Osteoblast (primary cell): ENCODE data around the gene ASTN2. TPM values are rescaled to one million over a fixed set of nuclear protein-coding genes. Genes with fewer than 3 reads are reported as not detected.
A peak's percentile ranks its signal among the peaks of the same experiment; 100 is the strongest.

ENCODE experiments used
- DNase-seq: peaks from one replicate; pipeline ENCODE4 v3.0.0; 2011; ENCODE audit warnings: low spot score, mixed read lengths; ENCODE audit not compliant: insufficient read length; ENCODE audit errors: missing footprints
- H2AFZ ChIP-seq: 2 replicates; pipeline ENCODE4 v1.6.0; 2011; ENCODE audit warnings: mild to moderate bottlenecking, low read length
- H3K27ac ChIP-seq: 2 replicates; pipeline ENCODE4 v1.5.1; 2011; ENCODE audit warnings: mild to moderate bottlenecking, low read depth, low read length, moderate library complexity
- H3K27me3 ChIP-seq: 2 replicates; pipeline ENCODE4 v1.6.0; 2012; ENCODE audit warnings: mild to moderate bottlenecking, control low read depth, inconsistent platforms, low read length, moderate library complexity; ENCODE audit not compliant: insufficient read depth
- H3K36me3 ChIP-seq: 2 replicates; pipeline ENCODE4 v1.5.1; 2011; ENCODE audit warnings: mild to moderate bottlenecking, low read length, control low read depth, moderate library complexity; ENCODE audit not compliant: insufficient read depth
- H3K4me1 ChIP-seq: 2 replicates; pipeline ENCODE4 v1.5.1; 2011; ENCODE audit warnings: mild to moderate bottlenecking, low read length, control low read depth, moderate library complexity; ENCODE audit not compliant: insufficient read depth
- H3K4me2 ChIP-seq: 2 replicates; pipeline ENCODE4 v1.6.0; 2011; ENCODE audit warnings: mild to moderate bottlenecking, low read length; ENCODE audit not compliant: insufficient read depth
- H3K4me3 ChIP-seq: fragments of 200-600 bp; sonication (generic); 3 replicates; pipeline ENCODE4 v1.5.1; 2012; ENCODE audit warnings: mild to moderate bottlenecking, low read length, inconsistent platforms; ENCODE audit not compliant: insufficient read depth
- H3K79me2 ChIP-seq: 2 replicates; pipeline ENCODE4 v1.6.0; 2012; ENCODE audit warnings: mild to moderate bottlenecking, low read length, control low read depth, inconsistent platforms; ENCODE audit not compliant: insufficient read depth
- H3K9me3 ChIP-seq: 2 replicates; pipeline ENCODE4 v1.5.1; 2011; ENCODE audit warnings: low read depth, low read length, control low read depth
- H4K20me1 ChIP-seq: 2 replicates; pipeline ENCODE4 v1.6.0; 2012; ENCODE audit warnings: mild to moderate bottlenecking, low read length, control low read depth; ENCODE audit not compliant: insufficient read depth
- total RNA-seq: library from RNA; depleted of rRNA; stranded (reverse); fragments of >200 nt; gene quantifications from 2 replicates; pipeline ENCODE4 v1.2.3, GENCODE V29; 2012
- TF ChIP-seq, protein P1 (sequence below): IDR thresholded peaks from 2 replicates; pipeline ENCODE4 v1.5.1; 2011; ENCODE audit warnings: mild to moderate bottlenecking, low read depth, low read length, moderate library complexity; ENCODE audit errors: extremely low read depth

ASTN2 gene
- total RNA-seq, 1 donor = 4.7 TPM

- Histone ChIP-seq H3K4me3 (no peak overlapping the region), H3K4me1 (no peaks in the 10 kb centered on the region), H3K27ac (no peak overlapping the region), H4K20me1 (no peaks in the 10 kb centered on the region), H3K4me2 (no peak overlapping the region), H3K9me3 (no peaks in the 10 kb centered on the region), H3K36me3 (no peaks in the 10 kb centered on the region), H2AFZ (no peak overlapping the region), H3K79me2 (no peaks in the 10 kb centered on the region), H3K27me3 (no peaks in the 10 kb centered on the region)
- DNase-seq = no peak
- TF ChIP-seq, protein P1, sequence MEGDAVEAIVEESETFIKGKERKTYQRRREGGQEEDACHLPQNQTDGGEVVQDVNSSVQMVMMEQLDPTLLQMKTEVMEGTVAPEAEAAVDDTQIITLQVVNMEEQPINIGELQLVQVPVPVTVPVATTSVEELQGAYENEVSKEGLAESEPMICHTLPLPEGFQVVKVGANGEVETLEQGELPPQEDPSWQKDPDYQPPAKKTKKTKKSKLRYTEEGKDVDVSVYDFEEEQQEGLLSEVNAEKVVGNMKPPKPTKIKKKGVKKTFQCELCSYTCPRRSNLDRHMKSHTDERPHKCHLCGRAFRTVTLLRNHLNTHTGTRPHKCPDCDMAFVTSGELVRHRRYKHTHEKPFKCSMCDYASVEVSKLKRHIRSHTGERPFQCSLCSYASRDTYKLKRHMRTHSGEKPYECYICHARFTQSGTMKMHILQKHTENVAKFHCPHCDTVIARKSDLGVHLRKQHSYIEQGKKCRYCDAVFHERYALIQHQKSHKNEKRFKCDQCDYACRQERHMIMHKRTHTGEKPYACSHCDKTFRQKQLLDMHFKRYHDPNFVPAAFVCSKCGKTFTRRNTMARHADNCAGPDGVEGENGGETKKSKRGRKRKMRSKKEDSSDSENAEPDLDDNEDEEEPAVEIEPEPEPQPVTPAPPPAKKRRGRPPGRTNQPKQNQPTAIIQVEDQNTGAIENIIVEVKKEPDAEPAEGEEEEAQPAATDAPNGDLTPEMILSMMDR = no peak
These were observed 673.1 kb downstream of the ASTN2 start for GRCh38 chr9:116741742-116742141.

DNA sequence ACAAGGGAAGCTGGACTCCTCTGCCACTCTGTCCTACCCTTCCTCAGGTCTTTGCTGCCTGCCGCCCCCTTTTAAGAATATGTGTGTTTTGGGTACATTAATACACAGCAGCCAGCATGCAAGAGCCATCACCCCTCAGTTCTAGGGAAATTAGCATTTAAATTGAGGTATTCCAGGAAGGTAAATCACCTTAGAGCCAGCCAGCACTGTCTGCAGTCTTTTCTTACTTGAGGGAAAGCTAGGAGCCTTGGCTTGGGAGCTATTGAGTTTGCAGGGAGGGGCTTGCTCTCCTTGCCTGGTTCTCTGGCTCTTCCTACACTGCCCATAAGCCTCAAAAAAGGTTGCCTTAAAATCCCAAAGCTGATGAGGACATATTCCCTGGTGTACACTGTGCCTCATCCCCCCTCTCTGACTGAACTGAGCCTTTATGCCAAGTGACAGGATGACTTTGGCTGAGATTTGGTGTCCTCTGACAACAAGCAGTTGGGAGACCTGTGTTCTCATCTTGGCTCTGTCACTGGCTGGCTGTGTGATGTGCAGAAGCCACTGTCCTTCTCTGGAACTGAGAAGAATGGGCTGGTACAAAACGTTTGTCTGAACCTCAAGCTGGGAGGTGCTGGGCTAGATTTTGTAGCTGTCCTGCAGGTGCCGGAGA lies 673.6 kb downstream of the ASTN2 start:
- Histone ChIP-seq H3K9me3 (no peaks in the 10 kb centered on the region), H3K27ac (no peak overlapping the region), H3K4me1 (no peaks in the 10 kb centered on the region), H3K79me2 (no peaks in the 10 kb centered on the region), H3K36me3 (no peaks in the 10 kb centered on the region), H2AFZ (no peak overlapping the region), H3K27me3 (no peaks in the 10 kb centered on the region), H4K20me1 (no peaks in the 10 kb centered on the region), H3K4me3 (no peak overlapping the region), H3K4me2 (no peak overlapping the region)
- TF ChIP-seq, protein P1 = no peak
- DNase-seq = no peak

- no peaks in the 10 kb centered on the region for H3K9me3 ChIP-seq
- no peaks in the 10 kb centered on the region for H3K79me2 ChIP-seq
- no peaks in the 10 kb centered on the region for H3K36me3 ChIP-seq
- peak; percentile 94 for DNase-seq
- H2AFZ ChIP-seq = no peak overlapping the region
- no peaks in the 10 kb centered on the region for H4K20me1 ChIP-seq
- TF ChIP-seq, protein P1 = peak; percentile 87
- H3K27me3 ChIP-seq = peaks cover 2% of the 10 kb centered on the region
- no peaks in the 10 kb centered on the region for H3K4me1 ChIP-seq
- peak overlapping the region; percentile 45 for H3K4me3 ChIP-seq
- peak overlapping the region; percentile 70 for H3K4me2 ChIP-seq
- no peak overlapping the region for H3K27ac ChIP-seq
These were observed 677.7 kb downstream of the ASTN2 start for GRCh38 chr9:116737152-116737546.

DNA sequence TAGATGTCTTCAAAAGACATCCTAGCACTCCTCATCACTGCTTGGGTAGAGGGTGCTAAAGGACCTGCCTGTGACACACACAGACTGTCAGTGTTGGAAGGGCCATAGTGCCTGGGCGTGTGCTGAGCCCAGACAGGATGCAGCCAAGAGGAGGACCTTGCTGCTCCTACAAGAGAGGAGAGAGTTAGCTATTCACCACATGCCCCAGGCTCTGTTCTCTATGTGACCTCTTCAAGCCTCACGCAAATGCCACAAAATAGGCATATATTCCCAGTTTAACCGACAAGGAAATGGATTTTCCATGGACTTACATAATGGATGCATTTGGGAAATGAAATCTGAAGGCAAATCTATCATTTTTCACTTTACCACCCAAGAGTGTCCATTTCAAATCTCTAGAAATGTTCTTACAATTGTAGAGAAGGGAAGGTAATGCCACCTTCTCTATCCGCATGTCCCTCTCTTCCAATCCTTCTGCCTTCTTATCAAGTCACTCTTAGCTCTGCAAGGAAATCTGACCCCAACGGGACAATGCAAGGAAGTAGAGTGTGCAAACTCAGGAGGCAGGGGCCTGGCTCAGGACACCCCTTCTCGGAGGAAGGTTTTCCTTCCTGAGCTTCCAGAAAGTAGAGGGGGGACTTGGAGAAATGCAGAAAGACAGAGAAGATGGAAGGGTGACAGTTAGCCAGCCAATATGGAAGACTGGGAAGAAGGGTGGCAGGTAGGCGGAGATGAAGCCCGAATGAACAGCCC lies 678.3 kb downstream of the ASTN2 start:
- Histone ChIP-seq H3K36me3 (no peaks in the 10 kb centered on the region), H3K9me3 (no peaks in the 10 kb centered on the region), H3K79me2 (no peaks in the 10 kb centered on the region), H3K27ac (no peak overlapping the region), H3K4me1 (no peaks in the 10 kb centered on the region), H3K4me2 (peak overlapping the region; percentile 70), H3K4me3 (no peak overlapping the region), H4K20me1 (no peaks in the 10 kb centered on the region), H2AFZ (no peak overlapping the region), H3K27me3 (peaks cover 2% of the 10 kb centered on the region)
- TF ChIP-seq, protein P1 = no peak
- no peak for DNase-seq
